BE2C (cell line): ENCODE data around the gene CCHCR1.

ENCODE experiments used
- DNase-seq: peaks from one replicate; pipeline ENCODE4 v3.0.0-alpha.2; 2020
- H3K27me3 ChIP-seq: fragments of 250-450 bp; sonication (Bioruptor Pico); 2 replicates; pipeline ENCODE4 v1.5.1; 2020; ENCODE audit warnings: mild to moderate bottlenecking
- H3K36me3 ChIP-seq: fragments of 250-450 bp; sonication (Bioruptor Pico); 2 replicates; pipeline ENCODE4 v1.5.1; 2020; ENCODE audit warnings: mild to moderate bottlenecking
- H3K4me1 ChIP-seq: fragments of 250-450 bp; sonication (Bioruptor Pico); 2 replicates; pipeline ENCODE4 v1.5.1; 2020
- H3K4me3 ChIP-seq: 2 replicates; pipeline ENCODE4 v1.5.1; 2011; ENCODE audit warnings: low read depth, low read length
- H3K9me3 ChIP-seq: fragments of 250-450 bp; sonication (Bioruptor Pico); 2 replicates; pipeline ENCODE4 v1.5.1; 2020
- CTCF ChIP-seq: IDR thresholded peaks from 2 replicates; pipeline ENCODE4 v1.5.1; 2012; ENCODE audit warnings: mild to moderate bottlenecking, low read depth, low read length

Gene CCHCR1

DNA sequence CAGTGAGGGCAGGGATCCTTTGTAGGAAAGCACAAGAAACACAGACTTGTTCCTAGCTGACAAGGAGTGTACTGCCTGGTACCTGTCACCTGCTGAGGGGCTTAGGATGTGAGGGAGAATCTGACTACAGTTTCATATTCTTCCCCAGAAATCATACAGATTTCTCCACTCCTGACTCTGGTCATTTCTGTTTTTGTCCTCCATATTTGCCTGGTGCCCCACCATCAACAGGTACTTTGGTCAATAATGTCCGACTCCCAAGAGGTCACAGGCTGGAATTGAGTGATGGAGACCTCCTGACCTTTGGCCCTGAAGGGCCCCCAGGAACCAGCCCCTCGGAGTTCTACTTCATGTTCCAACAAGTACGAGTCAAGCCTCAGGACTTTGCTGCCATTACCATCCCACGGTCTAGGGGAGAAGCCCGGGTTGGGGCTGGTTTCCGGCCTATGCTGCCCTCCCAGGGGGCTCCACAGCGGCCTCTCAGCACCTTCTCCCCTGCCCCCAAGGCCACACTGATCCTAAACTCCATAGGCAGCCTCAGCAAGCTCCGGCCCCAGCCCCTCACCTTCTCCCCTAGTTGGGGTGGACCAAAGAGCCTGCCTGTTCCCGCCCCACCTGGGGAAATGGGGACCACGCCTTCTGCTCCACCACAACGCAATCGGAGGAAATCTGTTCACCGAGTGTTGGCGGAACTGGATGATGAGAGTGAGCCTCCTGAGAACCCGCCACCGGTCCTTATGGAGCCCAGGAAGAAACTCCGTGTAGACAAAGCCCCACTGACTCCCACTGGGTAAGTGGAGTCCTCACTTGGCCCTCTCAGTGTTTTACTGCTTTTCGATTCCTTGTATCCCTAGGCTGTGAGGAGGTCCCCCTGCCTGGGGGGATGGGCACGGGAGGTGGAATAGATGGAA lies 3.9 kb upstream of the CCHCR1 start:
- H3K4me1 ChIP-seq = peaks cover 2% of the 10 kb centered on the region; the same call in 1 of the 2 replicates
- no peaks in the 10 kb centered on the region for H3K27me3 ChIP-seq
- H3K36me3 ChIP-seq = peaks cover 6% of the 10 kb centered on the region
- DNase-seq = no peak
- H3K4me3 ChIP-seq = no peak overlapping the region
- no peak for TF ChIP-seq CTCF
- H3K9me3 ChIP-seq = no peaks in the 10 kb centered on the region

DNA sequence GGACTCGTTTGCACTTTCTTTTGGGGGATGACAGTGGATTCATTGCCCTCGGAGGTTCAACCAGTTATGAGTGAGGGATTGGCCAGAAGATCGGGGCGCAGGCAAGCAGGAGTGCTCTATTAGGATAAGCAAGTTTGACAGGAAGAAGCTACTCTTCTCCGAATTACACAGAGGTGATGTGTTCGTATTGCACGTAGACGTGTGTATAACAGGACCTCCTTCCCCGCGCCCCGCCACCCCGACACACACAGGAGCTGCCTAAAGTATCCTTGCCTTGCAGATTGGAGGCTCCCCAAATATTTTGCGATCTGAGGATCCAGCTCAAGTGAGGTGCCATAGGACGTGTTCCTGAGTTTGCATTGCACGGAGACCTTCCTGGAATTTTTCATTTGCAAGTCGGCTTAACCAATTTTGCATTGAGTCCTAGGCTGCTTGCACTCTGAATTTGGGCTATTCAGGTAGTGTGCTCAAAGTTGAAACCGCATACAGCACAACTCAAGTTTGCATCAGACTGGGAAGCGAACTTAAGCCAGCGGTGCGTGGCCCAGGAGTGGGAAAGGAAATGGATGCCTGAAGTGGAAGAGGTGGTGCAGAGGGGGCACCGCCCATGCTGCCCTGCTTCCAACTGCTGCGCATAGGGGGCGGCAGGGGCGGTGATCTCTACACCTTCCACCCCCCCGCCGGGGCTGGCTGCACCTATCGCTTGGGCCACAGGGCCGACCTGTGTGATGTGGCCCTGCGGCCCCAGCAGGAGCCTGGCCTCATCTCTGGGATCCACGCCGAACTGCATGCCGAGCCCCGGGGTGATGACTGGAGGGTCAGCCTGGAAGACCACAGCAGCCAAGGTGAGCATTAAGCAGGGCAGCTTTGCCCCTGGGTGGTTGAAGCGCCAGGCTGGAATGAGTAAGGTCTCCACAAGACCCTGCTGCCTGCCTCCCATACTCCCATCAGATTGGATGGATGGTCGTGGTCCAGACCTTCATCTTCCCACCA lies 1.6 kb upstream of the CCHCR1 start:
- Histone ChIP-seq H3K27me3 (no peaks in the 10 kb centered on the region), H3K4me3 (peak overlapping the region; percentile 86), H3K4me1 (peaks cover 2% of the 10 kb centered on the region; the same call in 1 of the 2 replicates), H3K36me3 (peaks cover 6% of the 10 kb centered on the region), H3K9me3 (no peaks in the 10 kb centered on the region)
- peak; percentile 7; the same call in 1 of the 2 replicates for TF ChIP-seq CTCF
- peak; percentile 33 for DNase-seq

GRCh38 chr6:31158140-31158862 lies 699 bp upstream of the CCHCR1 start, which contains the start of gene TCF19:
TSS of gene TCF19 (plus strand) at chr6:31158589. CDS start at chr6:31159470, 881 bp downstream.
- Histone ChIP-seq H3K4me1 (peaks cover 2% of the 10 kb centered on the region; the same call in 1 of the 2 replicates), H3K36me3 (peaks cover 6% of the 10 kb centered on the region), H3K9me3 (no peaks in the 10 kb centered on the region), H3K27me3 (no peaks in the 10 kb centered on the region), H3K4me3 (peak within 1 kb of the TSS; percentile 86)
- DNase-seq = peak; percentile 98
- TF ChIP-seq CTCF = no peak

GRCh38 chr6:31156641-31157040 lies 961 bp downstream of the CCHCR1 start:
- Histone ChIP-seq H3K27me3 (no peaks in the 10 kb centered on the region), H3K36me3 (no peaks in the 10 kb centered on the region), H3K4me3 (no peak overlapping the region), H3K4me1 (peaks cover 2% of the 10 kb centered on the region; the same call in 1 of the 2 replicates), H3K9me3 (no peaks in the 10 kb centered on the region)
- no peak for TF ChIP-seq CTCF
- DNase-seq = no peak

DNA sequence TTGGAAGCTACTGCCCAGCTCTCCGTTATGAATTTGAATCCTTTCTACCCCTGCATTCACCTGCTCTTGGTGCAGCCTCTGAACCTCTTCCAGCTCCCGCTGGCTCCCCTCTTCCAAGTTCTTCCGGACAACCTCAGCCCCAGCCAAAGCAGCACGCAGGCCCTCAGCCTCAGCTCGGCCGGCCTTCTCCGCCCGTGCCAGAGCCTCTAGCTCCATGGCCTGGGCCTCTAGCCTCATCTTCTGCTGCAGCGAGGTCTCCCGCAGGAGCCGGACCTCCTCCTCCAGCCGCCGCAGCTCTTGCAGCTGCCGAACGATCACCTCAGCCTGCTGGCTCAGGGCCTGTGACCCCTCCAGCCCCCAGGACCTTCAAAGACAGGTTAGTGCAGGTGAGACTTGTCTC lies 3.2 kb downstream of the CCHCR1 start:
- no peak overlapping the region for H3K4me3 ChIP-seq
- no peak for DNase-seq
- no peaks in the 10 kb centered on the region for H3K36me3 ChIP-seq
- no peaks in the 10 kb centered on the region for H3K9me3 ChIP-seq
- no peaks in the 10 kb centered on the region for H3K27me3 ChIP-seq
- H3K4me1 ChIP-seq = peaks cover 2% of the 10 kb centered on the region; the same call in 1 of the 2 replicates
- no peak for TF ChIP-seq CTCF
